ENCODE results near the gene KPNA1. TPM values are rescaled to one million over a fixed set of nuclear protein-coding genes. Genes with fewer than 3 reads are reported as not detected.
"Not testable (repeated sequence)": the region's sequence is repeated elsewhere in the genome, so short reads cannot be mapped to it uniquely, and the experiment has no call there.

KPNA1 gene
- total RNA-seq, 1 donor from 2014 or later: 36.4 TPM

GRCh38 chr3:122469659-122470058 lies 45.1 kb downstream of the KPNA1 start:
- DNase-seq: no peak

DNA sequence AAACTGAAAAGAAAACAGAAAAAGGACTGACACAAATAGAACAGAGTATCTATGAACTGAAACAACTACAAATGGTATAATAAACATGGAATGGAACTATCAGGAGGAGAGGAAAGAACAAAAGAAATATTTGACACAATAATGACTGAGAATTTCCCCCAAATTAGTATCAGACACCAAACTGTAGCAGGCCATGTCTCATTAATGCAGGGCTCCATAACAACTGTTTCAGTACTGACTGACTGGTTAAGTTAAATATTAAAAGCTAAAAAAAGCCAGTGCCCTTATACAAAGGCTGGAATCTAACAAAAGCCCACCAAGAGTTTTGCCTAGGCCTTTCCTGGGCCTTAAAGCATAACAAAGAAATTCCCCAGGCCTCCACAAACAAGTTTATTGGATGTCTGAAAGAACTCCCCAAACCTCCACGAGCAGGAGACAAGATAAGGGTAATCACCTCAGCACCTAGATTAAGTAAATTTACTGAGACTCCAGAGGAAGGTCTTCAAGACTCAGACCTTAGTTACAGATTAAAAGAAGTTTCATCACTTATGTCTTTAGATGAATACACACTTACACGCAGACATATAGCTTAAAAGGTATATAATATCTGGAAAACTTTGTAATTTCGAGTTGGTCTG lies 45.7 kb downstream of the KPNA1 start:
- no peak for DNase-seq

- no peak for DNase-seq
Measured at GRCh38 chr3:122466701-122467240, 48.0 kb downstream of the KPNA1 start.

GRCh38 chr3:122464659-122465058 lies 50.1 kb downstream of the KPNA1 start:
- no peak for DNase-seq

- DNase-seq: no peak
Measured at GRCh38 chr3:122462406-122462805, 52.3 kb downstream of the KPNA1 start.

DNA sequence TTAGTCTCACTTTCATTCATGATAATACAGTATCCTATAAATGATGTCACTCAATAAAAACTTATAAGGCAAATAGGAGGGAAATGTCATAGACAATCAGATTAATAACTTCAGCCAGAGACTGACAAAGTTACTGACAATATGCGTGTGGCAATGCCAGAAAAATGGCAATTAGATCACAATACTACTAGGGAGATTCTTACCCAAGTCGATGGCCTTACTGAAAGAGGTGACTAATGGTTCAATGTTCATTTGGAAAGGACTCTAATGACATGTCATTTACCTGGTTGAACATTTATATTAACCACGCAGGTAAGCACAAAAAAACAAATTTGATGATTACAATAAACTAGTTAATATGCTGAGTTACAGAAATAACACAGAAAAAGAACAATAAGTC lies 52.9 kb downstream of the KPNA1 start:
- DNase-seq: no peak

GRCh38 chr3:122458992-122459391 lies 55.7 kb downstream of the KPNA1 start:
- DNase-seq: peak; percentile 72

GRCh38 chr3:122457706-122458105 lies 57.0 kb downstream of the KPNA1 start:
- DNase-seq: no peak

- no peak for DNase-seq
Measured at GRCh38 chr3:122456074-122456473, 58.7 kb downstream of the KPNA1 start.

DNA sequence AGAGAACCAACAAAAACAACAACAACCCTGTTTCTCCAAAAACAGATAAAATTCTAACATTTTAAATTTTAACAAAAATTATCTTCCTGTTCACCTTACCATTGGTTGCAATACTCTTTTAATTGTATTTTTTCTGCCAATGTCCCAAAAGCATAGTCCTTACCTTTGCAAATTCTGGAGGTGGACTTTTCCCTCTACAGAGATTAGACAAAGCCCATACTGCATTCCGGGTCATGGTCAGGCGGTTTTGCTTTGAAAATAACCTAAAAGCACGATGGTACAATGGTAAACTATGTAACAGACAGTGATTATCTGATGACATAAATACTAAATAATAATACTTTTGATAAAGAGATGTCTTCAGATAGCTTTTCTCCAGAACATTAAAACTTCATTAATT lies 63.4 kb downstream of the KPNA1 start:
- no peak for DNase-seq

DNA sequence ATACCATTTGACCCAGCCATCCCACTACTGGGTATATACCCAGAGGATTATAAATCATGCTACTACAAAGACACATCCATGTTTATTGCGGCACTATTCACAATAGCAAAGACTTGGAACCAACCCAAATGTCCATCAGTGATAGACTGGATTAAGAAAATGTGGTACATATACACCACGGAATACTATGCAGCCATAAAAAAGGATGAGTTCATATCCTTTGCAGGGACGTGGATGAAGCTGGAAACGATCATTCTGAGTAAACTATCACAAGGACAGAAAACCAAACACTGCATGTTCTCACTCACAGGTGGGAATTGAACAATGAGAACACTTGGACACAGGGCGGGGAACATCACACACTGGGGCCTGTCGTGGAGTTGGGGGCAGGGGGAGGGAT lies 66.5 kb downstream of the KPNA1 start:
- DNase-seq: not testable (repeated sequence)

DNA sequence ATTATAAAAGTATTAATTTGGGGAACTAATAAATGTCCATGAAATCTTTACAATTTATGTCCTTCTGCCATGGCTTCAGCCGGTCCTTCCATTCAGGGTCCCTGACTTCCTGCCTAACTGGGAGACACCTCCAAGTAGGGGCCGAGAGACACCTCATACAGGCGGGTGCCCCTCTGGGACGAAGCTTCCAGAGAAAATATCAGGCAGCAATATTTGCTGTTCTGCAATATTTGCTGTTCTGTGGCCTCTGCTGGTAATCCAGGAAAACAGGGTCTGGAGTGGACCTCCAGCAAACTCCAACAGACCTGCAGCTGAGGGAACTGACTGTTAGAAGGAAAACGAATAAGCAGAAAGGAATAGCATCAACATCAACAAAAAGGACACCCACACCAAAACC lies 70.2 kb downstream of the KPNA1 start:
- DNase-seq: not testable (repeated sequence)

GRCh38 chr3:122443762-122444490 lies 70.8 kb downstream of the KPNA1 start:
- DNase-seq: not testable (repeated sequence)

DNA sequence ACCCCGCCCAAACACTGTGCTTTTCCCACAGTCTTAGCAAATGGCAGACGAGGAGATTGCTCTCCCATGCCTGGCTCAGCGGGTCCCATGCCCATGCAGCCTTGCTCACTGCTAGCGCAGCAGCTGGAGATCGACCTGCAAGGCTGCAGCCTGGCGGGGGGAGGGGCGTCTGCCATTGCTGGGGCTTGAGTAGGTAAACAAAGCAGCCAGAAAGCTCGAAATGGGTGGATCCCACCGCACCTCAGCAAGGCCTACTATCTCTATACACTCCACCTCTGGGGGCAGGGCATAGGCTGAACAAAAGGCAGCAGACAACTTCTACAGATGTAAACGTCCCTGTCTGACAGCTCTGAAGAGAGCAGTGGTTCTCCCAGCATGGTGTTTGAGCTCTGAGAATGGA lies 71.6 kb downstream of the KPNA1 start:
- DNase-seq: no peak

- no peak for DNase-seq
Measured at GRCh38 chr3:122435950-122436349, 78.8 kb downstream of the KPNA1 start.

DNA sequence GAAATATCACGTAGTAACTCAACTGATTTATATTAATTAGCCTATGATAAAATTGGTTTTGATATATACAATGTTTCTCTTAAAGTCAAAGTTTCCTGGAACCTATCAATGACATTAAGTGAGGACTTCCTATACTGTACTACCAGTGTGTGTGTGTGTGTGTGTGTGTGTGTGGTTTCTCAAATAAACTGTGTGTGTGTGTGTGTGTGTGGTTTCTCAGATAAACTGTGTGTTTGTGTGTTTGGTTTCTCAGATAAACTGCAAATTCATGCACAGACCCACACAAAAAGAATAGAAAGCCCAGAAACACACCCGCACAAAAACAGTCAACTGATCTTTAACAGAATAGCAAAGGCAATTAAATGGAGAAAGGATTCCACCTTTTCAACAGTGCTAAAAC lies 84.4 kb downstream of the KPNA1 start:
- no peak for DNase-seq

- no peak for DNase-seq
Measured at GRCh38 chr3:122427857-122428471, 86.8 kb downstream of the KPNA1 start.

GRCh38 chr3:122421836-122422235 lies 92.9 kb downstream of the KPNA1 start:
- DNase-seq: no peak

DNA sequence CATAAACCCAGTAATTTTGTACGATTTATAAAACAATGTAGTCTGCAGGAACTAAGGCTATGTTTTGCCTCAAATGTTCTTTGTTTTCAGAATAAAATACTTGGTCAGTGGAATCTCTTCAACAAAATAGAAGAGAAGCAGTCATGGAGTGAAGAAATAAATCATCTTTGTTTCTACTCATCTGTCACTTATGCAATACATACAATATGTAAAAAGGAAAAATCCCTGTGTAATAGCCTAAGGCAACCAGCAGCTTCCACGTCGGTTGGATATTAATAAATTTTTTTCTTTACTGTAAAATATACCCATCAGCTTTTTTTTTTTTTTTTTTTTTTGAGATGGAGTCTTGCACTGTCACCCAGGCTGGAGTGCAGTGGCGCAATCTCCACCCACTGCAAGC lies 93.6 kb downstream of the KPNA1 start:
- DNase-seq: no peak

GRCh38 chr3:122416966-122417365 lies 97.8 kb downstream of the KPNA1 start:
- DNase-seq: peak; percentile 7

DNA sequence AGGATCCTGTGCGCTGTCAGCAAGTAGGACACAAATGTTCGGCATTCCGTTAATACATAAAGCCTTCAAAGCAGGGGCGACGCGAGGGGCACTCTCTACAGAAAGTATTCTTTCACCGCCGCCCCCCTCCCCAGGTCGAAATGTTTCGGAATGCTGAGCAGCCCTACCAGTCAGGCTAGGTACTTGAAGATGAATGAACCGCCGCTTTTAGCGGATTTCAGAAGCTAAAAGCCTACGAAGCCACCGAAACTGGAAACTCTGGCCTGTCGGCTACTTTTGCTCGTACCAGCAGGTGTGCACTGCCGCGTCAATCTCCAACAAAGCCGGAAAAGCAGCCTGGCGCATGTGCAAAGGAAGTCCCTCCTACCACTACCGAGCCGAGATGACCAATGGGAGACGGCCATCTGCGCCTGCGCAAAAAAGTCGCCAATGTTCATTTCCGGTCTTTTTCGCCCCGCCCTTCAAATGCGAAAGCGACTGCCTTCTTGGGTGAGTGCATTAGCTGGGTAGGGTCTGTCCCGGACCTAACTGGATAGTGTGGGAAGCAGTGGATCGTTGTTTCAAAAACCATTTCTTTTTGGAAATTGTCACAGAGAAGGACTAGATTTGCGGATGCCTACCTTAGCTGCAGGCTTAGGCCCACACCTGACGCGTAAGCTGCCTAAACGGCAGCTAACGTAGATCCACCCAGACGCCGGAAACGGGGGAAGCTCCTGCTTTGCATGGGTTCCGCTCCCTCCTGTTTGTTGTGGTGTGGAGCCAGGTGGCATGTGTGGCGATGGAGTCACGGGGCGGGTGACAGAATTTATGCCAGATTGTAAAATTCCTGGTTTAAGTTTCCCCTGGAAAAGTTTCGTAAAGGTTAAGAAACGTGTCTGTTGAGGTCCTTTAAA lies 98.7 kb downstream of the KPNA1 start, which contains the start of gene WDR5B:
Gene WDR5B, minus strand, starts transcription at position 301 of the 893 bp plus-strand sequence. CDS start 534 bp downstream, outside the sequence.
- peak; percentile 99 for DNase-seq

DNA sequence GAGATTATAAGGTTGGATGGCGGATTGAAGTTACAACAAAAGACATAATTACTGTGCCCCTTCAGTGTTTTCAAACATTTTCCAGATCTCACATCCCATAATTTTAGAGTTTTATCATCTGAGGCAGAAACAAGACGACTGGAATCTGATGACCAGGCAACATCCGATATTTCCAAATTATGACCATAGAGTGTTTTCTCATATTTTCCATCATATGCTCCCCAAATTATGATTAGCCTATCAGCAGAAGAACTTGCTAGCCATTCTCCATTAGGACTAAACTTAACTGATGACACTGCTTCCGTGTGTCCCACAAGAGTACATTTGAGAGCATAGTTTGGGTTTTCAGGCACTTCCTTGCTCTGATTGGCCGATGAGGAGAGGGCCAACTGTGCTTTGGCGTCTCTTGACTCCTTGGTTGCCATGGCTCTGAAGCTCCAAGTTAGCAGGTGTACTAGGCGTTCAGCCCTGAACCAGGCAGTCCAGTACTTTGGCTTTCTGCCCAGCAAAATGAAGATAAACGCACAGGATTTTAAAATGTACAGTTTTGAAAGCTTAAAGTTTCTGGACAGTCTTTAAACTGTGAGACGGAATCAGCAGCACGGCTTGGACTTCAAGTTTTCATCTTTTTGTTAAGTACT lies 99.5 kb downstream of the KPNA1 start:
- DNase-seq: peak; percentile 69

Data from dermis blood vessel endothelial cell (primary cell).